HepG2 (cell line): ENCODE results near the gene GJB2. TPM values are rescaled to one million over a fixed set of nuclear protein-coding genes. Genes with fewer than 3 reads are reported as not detected.

Experiments used
- ATAC-seq: fragments of 200-7000 bp; cut with Tn5 transposase; 3 replicates; pipeline ENCODE4 v1.9.1; 2020; ENCODE audit warnings: mild to moderate bottlenecking, moderate library complexity
- BruUV-seq: library from RNA; stranded (reverse); fragments of 400-500 nt; replicated peaks from 2 replicates; lab custom pipeline; 2021; lab: Mats Ljungman, UMichigan
- CTCF ChIA-PET: fragments of 300-600 bp; formaldehyde crosslinking; extraction: SDS; loops from one replicate; lab custom pipeline; 2021; ENCODE audit warnings: low total read pairs, inconsistent platforms, low intra/inter-chr PET ratio; lab: Yijun Ruan, JAX
- POLR2A ChIA-PET: fragments of 350-600 bp; sonication (Branson Sonifier 250); formaldehyde crosslinking; loops from one replicate; lab custom pipeline; 2020; ENCODE audit warnings: antibody characterized with exemption, inconsistent platforms; lab: Yijun Ruan, JAX
- DNase-seq: peaks from one replicate; pipeline ENCODE4 v3.0.0-alpha.2; 2015; ENCODE audit warnings: low spot score
- FAIRE-seq: peaks from 3 replicates; lab custom pipeline; 2011; peaks lifted over from hg19 to GRCh38; lab: Jason Lieb, UNC
- H2AFZ ChIP-seq: one replicate; pipeline ENCODE4 v1.6.1; 2011; ENCODE audit warnings: low read length, inconsistent platforms
- H3K27ac ChIP-seq: fragments of 300-600 bp; 3 replicates; pipeline ENCODE4 v1.8.0; 2011; ENCODE audit warnings: mixed run types, mild to moderate bottlenecking, mixed read lengths, low read length, inconsistent platforms; ENCODE audit not compliant: insufficient read depth; ENCODE audit errors: extremely low read length
- H3K27me3 ChIP-seq, 2 experiments: fragments of 200-600 bp in 1 of 2; 2 replicates in 1 of 2; 3 replicates in 1 of 2; pipeline versions ENCODE4 v1.6.0 to v1.8.0; 2011; ENCODE audit warnings: low read length in 2 of 2, mild to moderate bottlenecking in 2 of 2, moderate library complexity in 2 of 2, inconsistent platforms in 1 of 2; ENCODE audit not compliant: insufficient read depth in 2 of 2, control insufficient read depth in 1 of 2
- H3K36me3 ChIP-seq, 2 experiments: fragments of 200-600 bp in 1 of 2; replicated peaks in 1 of 2; 2 replicates in 1 of 2; 3 replicates in 1 of 2; pipeline versions ENCODE4 v1.5.1 to v1.8.0; 2011; ENCODE audit warnings: low read length in 2 of 2, inconsistent platforms in 1 of 2; ENCODE audit not compliant: insufficient read depth in 2 of 2, control insufficient read depth in 1 of 2
- H3K4me1 ChIP-seq: 2 replicates; pipeline ENCODE4 v1.5.1; 2012; ENCODE audit warnings: low read length, inconsistent platforms; ENCODE audit not compliant: insufficient read depth
- H3K4me2 ChIP-seq: 2 replicates; pipeline ENCODE4 v1.6.0; 2011; ENCODE audit warnings: low read depth, low read length, inconsistent platforms
- H3K4me3 ChIP-seq, 3 experiments: fragments of 200-600 bp in 1 of 3; sonication (generic), shearing (Covaris generic) in 1 of 3; replicated peaks in 1 of 3; 2 replicates each; pipeline ENCODE4 v1.5.1; 2011 to 2016; ENCODE audit warnings: low read length in 3 of 3, inconsistent platforms in 2 of 3, low read depth in 2 of 3, mild to moderate bottlenecking in 2 of 3, control low read depth in 1 of 3, mixed read lengths in 1 of 3; ENCODE audit not compliant: insufficient read depth in 1 of 3
- H3K79me2 ChIP-seq: one replicate; pipeline ENCODE4 v1.6.1; 2011; ENCODE audit warnings: low read length, inconsistent platforms; ENCODE audit not compliant: insufficient read depth
- H3K9ac ChIP-seq: 2 replicates; pipeline ENCODE4 v1.6.0; 2011; ENCODE audit warnings: mild to moderate bottlenecking, low read depth, low read length, inconsistent platforms; ENCODE audit not compliant: insufficient read depth
- H3K9me3 ChIP-seq: 2 replicates; pipeline ENCODE4 v1.5.1; 2012; ENCODE audit warnings: mild to moderate bottlenecking, low read length
- H4K20me1 ChIP-seq: 2 replicates; pipeline ENCODE4 v1.6.0; 2011; ENCODE audit warnings: inconsistent platforms, mild to moderate bottlenecking, low read length, moderate library complexity; ENCODE audit not compliant: insufficient read depth
- AKAP8 ChIP-seq: sonication (generic); formaldehyde crosslinking; IDR thresholded peaks from 2 replicates; pipeline ENCODE4 v1.5.1; 2020; ENCODE audit warnings: mild to moderate bottlenecking, missing genetic modification reagents
- GATAD2A ChIP-seq: IDR thresholded peaks from 2 replicates; pipeline ENCODE4 v1.6.1; 2016
- JARID2 ChIP-seq: sonication (generic); formaldehyde crosslinking; IDR thresholded peaks from 2 replicates; pipeline ENCODE4 v1.8.1; 2023; ENCODE audit warnings: missing genetic modification reagents, inconsistent platforms; ENCODE audit not compliant: insufficient replicate concordance
- STAG1 ChIP-seq: sonication (generic); formaldehyde crosslinking; IDR thresholded peaks from 2 replicates; pipeline ENCODE4 v1.4.0; 2020; ENCODE audit warnings: missing genetic modification reagents
- ZNF841 ChIP-seq: sonication (generic); formaldehyde crosslinking; IDR thresholded peaks from 2 replicates; pipeline ENCODE4 v1.8.1; 2023; ENCODE audit warnings: missing genetic modification reagents, borderline replicate concordance
- WGBS: methylation state at CpG from one replicate; pipeline ENCODE4 v1.1.6; 2017; ENCODE audit warnings: low lambda C conversion rate; 5-methylcytosine and 5-hydroxymethylcytosine counted together
- in situ Hi-C: cut with HindIII; loops from 2 replicates; pipeline ENCODE4 v1.10.0; 2017; ENCODE audit warnings: low pct_unique_long_range_greater_than_20kb; ENCODE audit not compliant: extremely low pct_ligation_motif_present
- intact Hi-C: fragments of 100-400 bp; cut with micrococcal nuclease; formaldehyde crosslinking; loops from one replicate; pipeline ENCODE4 v1.10.0; 2022; ENCODE audit not compliant: unreplicated experiment
- polyA plus RNA-seq, 8 experiments: library from polyadenylated mRNA; depleted of rRNA in 3 of 8; stranded (reverse) in 7 of 8; unstranded in 1 of 8; fragments of >200 nt; fragmentation: Illumina TruSeq in 4 of 8; extraction: Trizol in 4 of 8; gene quantifications; 2 replicates each; pipeline versions ENCODE4 v1.2.1 to v1.2.3, GENCODE V29; 2011 to 2016; ENCODE audit warnings: low read depth in 4 of 8, missing spikeins in 1 of 8, mixed read lengths in 1 of 8; ENCODE audit not compliant: insufficient read depth in 1 of 8
- total RNA-seq, 5 experiments: library from RNA; depleted of rRNA; stranded (reverse); fragments of >200 nt; fragmentation: Illumina TruSeq; extraction: Trizol; gene quantifications; 2 replicates each; pipeline ENCODE4 v1.2.3, GENCODE V29; 2016; ENCODE audit warnings: low read depth in 1 of 5
- TF ChIP-seq, protein P1 (sequence below): sonication (generic); formaldehyde crosslinking; IDR thresholded peaks from 2 replicates; pipeline ENCODE4 v1.4.0; 2020; ENCODE audit warnings: missing genetic modification reagents
- TF ChIP-seq, protein P2 (sequence below): sonication (generic); formaldehyde crosslinking; IDR thresholded peaks from 2 replicates; pipeline ENCODE4 v1.5.1; 2020; ENCODE audit warnings: missing genetic modification reagents, mild to moderate bottlenecking, borderline replicate concordance
- TF ChIP-seq, protein P3 (sequence below): sonication (generic); formaldehyde crosslinking; IDR thresholded peaks from 2 replicates; pipeline ENCODE4 v1.5.0; 2020; ENCODE audit warnings: missing genetic modification reagents
- TF ChIP-seq, protein P4 (sequence below): sonication (generic); formaldehyde crosslinking; IDR thresholded peaks from 2 replicates; pipeline ENCODE4 v1.9.0; 2021; ENCODE audit warnings: missing genetic modification reagents, borderline replicate concordance

GJB2 gene
- total and polyA plus RNA-seq, 2 of the 13 experiments (the other 11 are each of a cell fraction or from before 2014, with no cell fraction given), result 0.15 to 0.18 TPM

DNA sequence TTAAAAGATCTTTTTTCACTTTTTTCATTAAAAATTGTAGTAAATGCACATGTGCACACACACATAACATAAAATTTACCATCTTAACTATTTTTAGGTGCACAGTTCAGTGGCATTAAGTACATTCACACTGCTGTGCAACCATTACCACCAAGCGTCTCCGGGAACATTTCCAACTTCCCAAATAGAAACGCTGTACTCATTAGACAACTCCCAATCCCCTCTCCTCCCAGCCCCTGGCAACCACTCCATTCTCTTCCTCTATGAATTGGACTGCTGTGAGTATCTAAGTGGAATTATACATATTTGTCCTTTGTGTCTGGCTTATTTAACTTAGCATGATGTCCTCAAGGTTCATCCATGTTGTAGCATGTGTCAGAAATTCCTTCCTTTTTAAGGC is 11.6 kb downstream of the GJB2 start:
- in situ Hi-C loops (loop anchor here (10.0 kb wide), 1 partner anchor 744 kb away; no protein-coding TSS in a partner anchor), intact Hi-C loops (loop anchor here (5.0 kb wide), 1 partner anchor 741 kb away; no protein-coding TSS in a partner anchor)
- Histone ChIP-seq H2AFZ (no peak overlapping the region), H3K79me2 (no peaks in the 10 kb centered on the region), H3K27me3 (peaks cover 2 to 9% of the 10 kb centered on the region in 2 experiments; a peak in 3 of 5 replicates), H3K27ac (no peak overlapping the region), H3K36me3 (no peaks in the 10 kb centered on the region), H3K4me2 (no peak overlapping the region), H3K4me1 (no peaks in the 10 kb centered on the region), H3K4me3 (no peak overlapping the region), H3K9ac (no peak overlapping the region), H4K20me1 (no peaks in the 10 kb centered on the region), H3K9me3 (no peaks in the 10 kb centered on the region)
- no peak for FAIRE-seq
- WGBS, result 24% methylated on average over 3 of the region's 3 CpGs
- POLR2A ChIA-PET, result no interaction called here
- TF ChIP-seq, protein P1, sequence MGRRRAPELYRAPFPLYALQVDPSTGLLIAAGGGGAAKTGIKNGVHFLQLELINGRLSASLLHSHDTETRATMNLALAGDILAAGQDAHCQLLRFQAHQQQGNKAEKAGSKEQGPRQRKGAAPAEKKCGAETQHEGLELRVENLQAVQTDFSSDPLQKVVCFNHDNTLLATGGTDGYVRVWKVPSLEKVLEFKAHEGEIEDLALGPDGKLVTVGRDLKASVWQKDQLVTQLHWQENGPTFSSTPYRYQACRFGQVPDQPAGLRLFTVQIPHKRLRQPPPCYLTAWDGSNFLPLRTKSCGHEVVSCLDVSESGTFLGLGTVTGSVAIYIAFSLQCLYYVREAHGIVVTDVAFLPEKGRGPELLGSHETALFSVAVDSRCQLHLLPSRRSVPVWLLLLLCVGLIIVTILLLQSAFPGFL (CRISPR knock-in tag), result no peak
- TF ChIP-seq, protein P2, sequence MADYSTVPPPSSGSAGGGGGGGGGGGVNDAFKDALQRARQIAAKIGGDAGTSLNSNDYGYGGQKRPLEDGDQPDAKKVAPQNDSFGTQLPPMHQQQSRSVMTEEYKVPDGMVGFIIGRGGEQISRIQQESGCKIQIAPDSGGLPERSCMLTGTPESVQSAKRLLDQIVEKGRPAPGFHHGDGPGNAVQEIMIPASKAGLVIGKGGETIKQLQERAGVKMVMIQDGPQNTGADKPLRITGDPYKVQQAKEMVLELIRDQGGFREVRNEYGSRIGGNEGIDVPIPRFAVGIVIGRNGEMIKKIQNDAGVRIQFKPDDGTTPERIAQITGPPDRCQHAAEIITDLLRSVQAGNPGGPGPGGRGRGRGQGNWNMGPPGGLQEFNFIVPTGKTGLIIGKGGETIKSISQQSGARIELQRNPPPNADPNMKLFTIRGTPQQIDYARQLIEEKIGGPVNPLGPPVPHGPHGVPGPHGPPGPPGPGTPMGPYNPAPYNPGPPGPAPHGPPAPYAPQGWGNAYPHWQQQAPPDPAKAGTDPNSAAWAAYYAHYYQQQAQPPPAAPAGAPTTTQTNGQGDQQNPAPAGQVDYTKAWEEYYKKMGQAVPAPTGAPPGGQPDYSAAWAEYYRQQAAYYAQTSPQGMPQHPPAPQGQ (CRISPR knock-in tag), result no peak
- TF ChIP-seq JARID2 (CRISPR knock-in tag) (no peak), STAG1 (CRISPR knock-in tag) (no peak), GATAD2A (CRISPR knock-in tag) (no peak), AKAP8 (CRISPR knock-in tag) (no peak), ZNF841 (no peak)
- TF ChIP-seq, protein P3, sequence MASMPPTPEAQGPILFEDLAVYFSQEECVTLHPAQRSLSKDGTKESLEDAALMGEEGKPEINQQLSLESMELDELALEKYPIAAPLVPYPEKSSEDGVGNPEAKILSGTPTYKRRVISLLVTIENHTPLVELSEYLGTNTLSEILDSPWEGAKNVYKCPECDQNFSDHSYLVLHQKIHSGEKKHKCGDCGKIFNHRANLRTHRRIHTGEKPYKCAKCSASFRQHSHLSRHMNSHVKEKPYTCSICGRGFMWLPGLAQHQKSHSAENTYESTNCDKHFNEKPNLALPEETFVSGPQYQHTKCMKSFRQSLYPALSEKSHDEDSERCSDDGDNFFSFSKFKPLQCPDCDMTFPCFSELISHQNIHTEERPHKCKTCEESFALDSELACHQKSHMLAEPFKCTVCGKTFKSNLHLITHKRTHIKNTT (CRISPR knock-in tag), result no peak
- TF ChIP-seq, protein P4, sequence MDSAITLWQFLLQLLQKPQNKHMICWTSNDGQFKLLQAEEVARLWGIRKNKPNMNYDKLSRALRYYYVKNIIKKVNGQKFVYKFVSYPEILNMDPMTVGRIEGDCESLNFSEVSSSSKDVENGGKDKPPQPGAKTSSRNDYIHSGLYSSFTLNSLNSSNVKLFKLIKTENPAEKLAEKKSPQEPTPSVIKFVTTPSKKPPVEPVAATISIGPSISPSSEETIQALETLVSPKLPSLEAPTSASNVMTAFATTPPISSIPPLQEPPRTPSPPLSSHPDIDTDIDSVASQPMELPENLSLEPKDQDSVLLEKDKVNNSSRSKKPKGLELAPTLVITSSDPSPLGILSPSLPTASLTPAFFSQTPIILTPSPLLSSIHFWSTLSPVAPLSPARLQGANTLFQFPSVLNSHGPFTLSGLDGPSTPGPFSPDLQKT (CRISPR knock-in tag), result no peak
- CTCF ChIA-PET, result no interaction called here
- no TSS peak for BruUV-seq
- no peak for DNase-seq
- no peak for ATAC-seq
